MM.1S (cell line): ENCODE results near the gene EMP3.

Source experiments
- EZH2 ChIP-seq: fragments of 300-600 bp; sonication (generic); optimal IDR thresholded peaks from 2 replicates; pipeline ENCODE3; 2017; ENCODE audit warnings: low read depth, mild to moderate bottlenecking, antibody characterized with exemption, low read length, mixed read lengths
- TF ChIP-seq, protein P1 (sequence below): fragments of 300-600 bp; sonication (generic); IDR thresholded peaks from 2 replicates; pipeline ENCODE4 v1.5.1; 2016; ENCODE audit warnings: antibody characterized with exemption, low read length, mixed read lengths

GRCh38 chr19:48318286-48318987 lies 6.9 kb upstream of the EMP3 start:
- TF ChIP-seq, protein P1, sequence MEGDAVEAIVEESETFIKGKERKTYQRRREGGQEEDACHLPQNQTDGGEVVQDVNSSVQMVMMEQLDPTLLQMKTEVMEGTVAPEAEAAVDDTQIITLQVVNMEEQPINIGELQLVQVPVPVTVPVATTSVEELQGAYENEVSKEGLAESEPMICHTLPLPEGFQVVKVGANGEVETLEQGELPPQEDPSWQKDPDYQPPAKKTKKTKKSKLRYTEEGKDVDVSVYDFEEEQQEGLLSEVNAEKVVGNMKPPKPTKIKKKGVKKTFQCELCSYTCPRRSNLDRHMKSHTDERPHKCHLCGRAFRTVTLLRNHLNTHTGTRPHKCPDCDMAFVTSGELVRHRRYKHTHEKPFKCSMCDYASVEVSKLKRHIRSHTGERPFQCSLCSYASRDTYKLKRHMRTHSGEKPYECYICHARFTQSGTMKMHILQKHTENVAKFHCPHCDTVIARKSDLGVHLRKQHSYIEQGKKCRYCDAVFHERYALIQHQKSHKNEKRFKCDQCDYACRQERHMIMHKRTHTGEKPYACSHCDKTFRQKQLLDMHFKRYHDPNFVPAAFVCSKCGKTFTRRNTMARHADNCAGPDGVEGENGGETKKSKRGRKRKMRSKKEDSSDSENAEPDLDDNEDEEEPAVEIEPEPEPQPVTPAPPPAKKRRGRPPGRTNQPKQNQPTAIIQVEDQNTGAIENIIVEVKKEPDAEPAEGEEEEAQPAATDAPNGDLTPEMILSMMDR: no peak
- TF ChIP-seq EZH2: no peak
